Activated CD8-positive, alpha-beta memory T cell treated with anti-CD3 and anti-CD28 coated beads for 1 hour (primary cell): ENCODE data around the gene CAMK2B.

Experiments
- DNase-seq, 2 donors: peaks; one replicate each; pipeline ENCODE4 v3.0.0-alpha.2; 2020; ENCODE audit warnings: low read depth in 1 of 2; ENCODE audit errors: extremely low read depth in 1 of 2

The CAMK2B gene

DNA sequence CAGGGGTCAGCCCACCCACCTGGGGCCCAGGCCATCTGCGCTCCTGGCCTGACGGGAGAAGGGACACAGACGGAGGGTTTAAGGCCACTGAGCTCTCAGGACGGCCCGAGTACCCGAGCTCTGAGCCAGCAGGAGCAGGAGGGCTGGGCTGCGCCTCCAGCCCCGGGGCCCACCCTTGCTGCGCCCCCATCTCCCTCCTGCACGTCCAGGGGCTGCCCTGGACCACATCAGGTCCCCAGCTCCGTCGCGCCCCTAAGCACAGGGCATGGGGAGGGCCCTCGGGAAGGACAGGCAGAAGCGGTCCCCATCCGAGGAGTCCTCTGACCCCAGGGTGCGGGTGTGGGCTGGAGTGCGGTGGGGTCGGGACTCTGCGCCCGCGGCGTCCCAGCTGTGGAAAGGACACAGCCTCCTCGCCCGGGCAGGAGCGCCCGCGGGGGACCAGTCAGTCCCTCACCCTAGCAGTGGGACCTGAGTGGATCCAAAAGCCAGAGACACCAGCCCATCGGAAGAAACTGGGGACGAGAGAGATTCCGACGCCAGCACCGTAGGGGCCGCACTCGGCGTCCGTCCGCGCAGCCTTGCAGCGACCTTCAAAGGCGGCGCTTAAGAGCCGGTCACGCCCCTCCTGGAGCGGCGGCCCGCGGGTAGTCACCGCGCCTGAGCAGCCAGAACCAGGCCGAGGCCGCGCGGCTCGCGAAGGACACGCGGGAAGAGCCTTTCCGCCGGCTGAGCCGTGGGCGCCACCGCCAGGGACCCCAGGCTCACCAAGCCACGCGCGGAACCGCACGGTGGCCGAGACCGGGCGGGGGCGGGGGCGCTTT is 15.9 kb downstream of the CAMK2B start:
- peak in 1 of 2 donors; percentile 15 for DNase-seq

DNA sequence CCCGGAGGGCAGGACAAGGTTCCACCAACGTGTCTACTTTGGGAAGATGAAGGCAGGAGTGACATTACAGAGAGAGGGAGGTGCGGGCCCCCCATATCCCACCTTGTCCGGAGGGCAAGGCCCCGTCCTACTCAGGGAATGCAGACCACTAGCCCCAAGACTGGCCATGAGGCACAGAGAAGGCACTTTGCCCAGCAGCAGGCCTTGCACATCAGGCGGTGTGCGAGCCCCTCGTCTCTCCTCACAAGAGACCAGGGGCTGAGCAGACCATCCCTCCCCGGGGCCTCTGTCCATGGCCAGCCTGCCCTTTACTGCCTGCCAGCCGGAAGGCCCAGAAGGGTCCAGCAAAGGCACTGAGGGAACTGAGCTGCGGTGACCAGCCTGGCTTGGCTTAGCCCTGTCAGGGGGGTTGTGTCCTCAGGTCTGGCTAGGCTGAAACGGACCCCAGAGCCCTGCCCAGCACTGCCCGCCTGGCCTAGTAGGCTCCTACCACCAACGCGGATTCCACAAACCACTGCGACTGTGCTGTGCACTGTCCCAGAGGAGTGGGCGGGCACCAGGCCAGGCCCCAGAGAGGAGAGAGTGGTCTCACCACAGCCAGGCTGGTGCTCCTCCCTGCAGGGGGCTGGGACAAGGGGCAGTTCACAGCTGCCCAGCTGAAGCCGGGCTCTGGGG is 16.7 kb downstream of the CAMK2B start:
- DNase-seq, result no peak

- DNase-seq, result no peak
Measured at GRCh38 chr7:44307905-44308595, 17.3 kb downstream of the CAMK2B start.

DNA sequence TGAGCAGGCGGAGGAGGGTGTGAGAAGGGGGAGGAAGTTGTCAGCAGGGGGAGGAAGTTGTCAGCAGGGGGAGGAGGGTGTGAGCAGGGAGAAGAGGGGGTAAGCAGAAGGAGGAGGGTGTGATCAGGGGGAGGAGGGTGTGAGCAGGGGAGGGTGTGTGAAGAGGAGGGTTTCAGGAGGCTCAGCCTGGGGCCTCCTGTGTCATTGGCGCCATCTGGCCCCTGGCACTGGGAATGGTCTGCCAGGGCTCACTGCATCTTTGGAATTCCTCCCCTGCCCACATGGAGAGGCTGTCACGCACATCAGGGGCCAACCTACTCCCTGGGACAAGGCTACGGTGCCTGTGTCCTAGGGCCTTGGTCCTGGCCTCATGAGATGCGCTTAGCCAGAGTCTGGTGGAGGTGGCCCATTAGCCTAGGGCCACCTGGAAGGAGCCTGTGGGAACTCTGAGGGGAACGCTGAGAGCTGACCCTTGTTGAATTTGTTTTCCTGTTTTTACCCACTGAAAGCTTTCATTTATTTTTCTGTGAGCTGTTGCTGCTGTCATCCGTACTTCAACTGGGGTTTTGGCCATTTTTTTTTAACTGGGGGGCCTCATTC is 18.0 kb downstream of the CAMK2B start:
- no peak for DNase-seq

GRCh38 chr7:44306606-44307005 is 18.8 kb downstream of the CAMK2B start:
- DNase-seq, result no peak

- no peak for DNase-seq
Measured at GRCh38 chr7:44305564-44306507, 19.6 kb downstream of the CAMK2B start.

DNA sequence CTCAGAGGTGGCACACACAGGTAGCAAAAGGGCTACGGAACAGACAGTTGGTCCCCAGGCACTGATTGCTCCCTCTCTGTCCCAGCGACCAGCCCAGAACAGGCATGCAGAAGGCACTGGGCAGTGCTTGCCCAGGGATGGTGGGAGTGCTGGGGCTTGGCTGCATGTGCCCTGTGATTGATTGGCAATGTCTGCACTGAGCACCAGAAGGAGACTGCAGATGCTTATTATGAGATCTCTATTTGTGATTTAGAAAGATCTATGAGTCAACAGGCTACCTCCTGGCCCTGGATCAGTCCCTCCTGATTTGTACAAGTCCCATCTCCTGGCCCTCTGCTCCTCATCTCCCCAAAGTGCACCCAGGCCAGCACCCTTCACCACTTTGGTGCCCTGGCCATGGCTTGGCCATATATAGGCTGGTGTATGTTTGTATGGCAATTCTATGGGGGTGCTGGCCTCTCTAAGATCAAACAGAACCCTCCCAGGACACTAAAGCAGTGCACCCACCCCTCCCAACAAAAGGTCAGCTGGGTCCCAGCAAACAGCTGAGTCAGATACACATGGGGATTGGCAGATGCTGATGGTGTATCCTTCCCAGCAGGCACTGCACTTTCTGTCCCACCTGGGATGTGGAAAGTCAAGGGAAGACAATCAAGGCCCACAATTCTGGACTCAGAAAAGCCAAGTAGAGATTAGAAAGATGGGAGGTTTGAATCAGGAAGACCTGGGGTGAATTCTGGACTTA is 30.9 kb downstream of the CAMK2B start:
- no peak for DNase-seq

- DNase-seq, result no peak
Measured at GRCh38 chr7:44293561-44294324, 31.7 kb downstream of the CAMK2B start.

- no peak for DNase-seq
Measured at GRCh38 chr7:44292876-44293560, 32.4 kb downstream of the CAMK2B start.

GRCh38 chr7:44292420-44292817 is 33.0 kb downstream of the CAMK2B start:
- no peak for DNase-seq

GRCh38 chr7:44291733-44292419 is 33.5 kb downstream of the CAMK2B start:
- DNase-seq, result no peak

GRCh38 chr7:44291066-44291732 is 34.2 kb downstream of the CAMK2B start:
- DNase-seq, result no peak

DNA sequence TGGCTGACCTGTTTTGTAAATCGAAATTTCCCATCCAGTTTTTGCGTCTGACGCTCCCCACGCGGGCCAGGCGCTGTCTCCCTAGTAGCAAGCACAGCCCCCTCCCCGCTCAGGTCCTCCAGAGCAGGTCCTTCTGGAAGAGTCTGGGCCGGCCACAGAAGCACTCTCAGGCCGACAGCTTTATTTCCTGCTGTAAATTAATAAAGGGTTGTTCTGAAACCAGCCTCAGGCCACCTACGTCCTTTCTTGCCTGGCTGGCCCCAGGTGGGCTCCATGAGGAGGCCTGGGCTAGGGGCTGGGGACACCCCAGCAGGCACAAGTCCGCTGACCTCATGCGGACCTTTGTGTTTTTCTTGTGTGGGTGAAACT is 35.2 kb downstream of the CAMK2B start:
- no peak for DNase-seq

DNA sequence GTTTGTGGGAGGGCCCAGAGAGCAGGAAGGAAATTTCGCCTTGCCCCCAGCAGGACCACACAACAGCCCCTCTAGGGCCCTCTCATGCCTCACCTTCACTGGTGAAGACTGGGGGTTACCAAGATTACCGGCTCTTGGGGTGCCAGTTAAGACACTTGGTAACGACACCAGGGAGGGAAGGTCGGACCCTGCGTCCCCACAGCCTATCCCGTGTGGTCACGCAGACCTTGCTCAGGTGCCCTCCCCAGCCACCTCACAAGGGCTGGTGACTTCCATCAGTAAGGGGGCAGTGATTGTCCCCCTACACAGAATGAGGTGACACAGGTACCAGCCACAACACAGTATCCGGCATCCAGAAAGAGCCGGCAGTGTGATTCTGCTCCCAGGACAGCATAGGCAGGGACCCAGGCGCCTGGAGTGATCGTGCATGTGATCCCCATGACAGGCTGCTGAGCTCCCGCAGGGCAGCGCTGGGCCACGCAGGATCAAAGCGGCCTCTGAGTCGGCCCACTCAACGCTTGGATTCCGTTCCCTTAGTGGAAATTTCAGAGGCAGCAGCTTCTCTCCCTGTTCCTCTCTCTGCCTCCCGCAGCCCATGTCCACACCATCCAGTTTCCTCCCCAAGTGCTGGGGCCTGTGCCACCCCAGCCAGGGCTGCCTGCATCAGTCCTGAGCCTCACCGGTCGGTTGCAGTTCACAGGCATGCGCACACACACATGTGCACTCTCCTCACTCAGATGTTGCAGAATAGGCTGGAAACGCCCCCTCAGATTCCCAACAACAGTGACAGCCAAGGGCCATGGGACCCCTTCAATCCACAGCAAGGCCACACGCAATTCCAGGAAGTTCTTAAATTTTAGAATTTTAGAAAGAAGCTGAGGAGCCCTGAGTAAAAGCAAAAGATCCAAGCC is 35.8 kb downstream of the CAMK2B start:
- DNase-seq, result no peak

- no peak for DNase-seq
Measured at GRCh38 chr7:44288811-44289340, 36.5 kb downstream of the CAMK2B start.

GRCh38 chr7:44288381-44288685 is 37.1 kb downstream of the CAMK2B start:
- no peak for DNase-seq
